EH (cell line): Measurements from ENCODE around the gene HMCN1.

Experiments
- DNase-seq: peaks from one replicate; pipeline ENCODE4 v3.0.0-alpha.2; 2015; ENCODE audit warnings: low read depth

Gene HMCN1

GRCh38 chr1:185804608-185805007, 70.4 kb downstream of the HMCN1 start:
- DNase-seq, result no peak

- DNase-seq, result no peak
Observed at GRCh38 chr1:185807275-185807674, 73.1 kb downstream of the HMCN1 start.

- peak; percentile 13 for DNase-seq
Observed at GRCh38 chr1:185808631-185809030, 74.4 kb downstream of the HMCN1 start.

GRCh38 chr1:185811073-185811709, 77.0 kb downstream of the HMCN1 start:
- no peak for DNase-seq

- no peak for DNase-seq
Observed at GRCh38 chr1:185812934-185813333, 78.7 kb downstream of the HMCN1 start.

- DNase-seq, result peak; percentile 72
Observed at GRCh38 chr1:185813401-185813979, 79.3 kb downstream of the HMCN1 start.

- DNase-seq, result peak; percentile 71
Observed at GRCh38 chr1:185816460-185816859, 82.3 kb downstream of the HMCN1 start.

GRCh38 chr1:185819798-185820197, 85.6 kb downstream of the HMCN1 start:
- DNase-seq, result no peak

GRCh38 chr1:185821612-185822385, 87.6 kb downstream of the HMCN1 start:
- DNase-seq, result no peak

GRCh38 chr1:185823467-185823866, 89.3 kb downstream of the HMCN1 start:
- DNase-seq, result peak; percentile 44

GRCh38 chr1:185824106-185824505, 89.9 kb downstream of the HMCN1 start:
- DNase-seq, result no peak

- peak; percentile 37 for DNase-seq
Observed at GRCh38 chr1:185825556-185825955, 91.4 kb downstream of the HMCN1 start.

GRCh38 chr1:185834371-185834905, 100.2 kb downstream of the HMCN1 start:
- DNase-seq, result peak; percentile 49

GRCh38 chr1:185835191-185835590, 101.0 kb downstream of the HMCN1 start:
- DNase-seq, result no peak

GRCh38 chr1:185837711-185838110, 103.5 kb downstream of the HMCN1 start:
- peak; percentile 42 for DNase-seq

- DNase-seq, result no peak
Observed at GRCh38 chr1:185838111-185838510, 103.9 kb downstream of the HMCN1 start.

GRCh38 chr1:185840880-185841279, 106.7 kb downstream of the HMCN1 start:
- DNase-seq, result no peak

- DNase-seq, result no peak
Observed at GRCh38 chr1:185843297-185843869, 109.2 kb downstream of the HMCN1 start.

GRCh38 chr1:185843986-185844385, 109.8 kb downstream of the HMCN1 start:
- peak; percentile 30 for DNase-seq

GRCh38 chr1:185846672-185847444, 112.7 kb downstream of the HMCN1 start:
- DNase-seq, result peak; percentile 65

GRCh38 chr1:185849014-185849413, 114.8 kb downstream of the HMCN1 start:
- no peak for DNase-seq

- DNase-seq, result peak; percentile 58
Observed at GRCh38 chr1:185850366-185850765, 116.2 kb downstream of the HMCN1 start.
